HG03108 (cell line): ENCODE measurements around the gene PARD3.
"Not testable (repeated sequence)": the region's sequence is repeated elsewhere in the genome, so short reads cannot be mapped to it uniquely, and the experiment has no call there.

Experiments used
- ATAC-seq: cut with Tn5 transposase; IDR thresholded peaks from one replicate; pipeline ENCODE4 v1.9.1; 2021; ENCODE audit warnings: moderate library complexity; ENCODE audit not compliant: unreplicated experiment

The PARD3 gene

GRCh38 chr10:34290412-34291081, 524.5 kb downstream of the PARD3 start:
- ATAC-seq, result no peak

- ATAC-seq, result no peak
Observed at GRCh38 chr10:34288634-34289033, 526.5 kb downstream of the PARD3 start.

GRCh38 chr10:34286136-34286739, 528.9 kb downstream of the PARD3 start:
- no peak for ATAC-seq

- no peak for ATAC-seq
Observed at GRCh38 chr10:34281661-34282582, 533.2 kb downstream of the PARD3 start.

- no peak for ATAC-seq
Observed at GRCh38 chr10:34280599-34281374, 534.3 kb downstream of the PARD3 start.

GRCh38 chr10:34275626-34276130, 539.4 kb downstream of the PARD3 start:
- ATAC-seq, result no peak

- ATAC-seq, result no peak
Observed at GRCh38 chr10:34274906-34275305, 540.2 kb downstream of the PARD3 start.

GRCh38 chr10:34273340-34273739, 541.8 kb downstream of the PARD3 start:
- no peak for ATAC-seq

GRCh38 chr10:34272316-34272715, 542.8 kb downstream of the PARD3 start:
- no peak for ATAC-seq

- ATAC-seq, result not testable (repeated sequence)
Observed at GRCh38 chr10:34268410-34268809, 546.7 kb downstream of the PARD3 start.

GRCh38 chr10:34262985-34263384, 552.1 kb downstream of the PARD3 start:
- ATAC-seq, result no peak

- no peak for ATAC-seq
Observed at GRCh38 chr10:34260904-34261303, 554.2 kb downstream of the PARD3 start.

- ATAC-seq, result no peak
Observed at GRCh38 chr10:34256216-34256615, 558.9 kb downstream of the PARD3 start.

- no peak for ATAC-seq
Observed at GRCh38 chr10:34255035-34255434, 560.1 kb downstream of the PARD3 start.

- ATAC-seq, result no peak
Observed at GRCh38 chr10:34254596-34254995, 560.5 kb downstream of the PARD3 start.

GRCh38 chr10:34252111-34252510, 563.0 kb downstream of the PARD3 start:
- no peak for ATAC-seq

- no peak for ATAC-seq
Observed at GRCh38 chr10:34251177-34251576, 563.9 kb downstream of the PARD3 start.

- no peak for ATAC-seq
Observed at GRCh38 chr10:34250722-34251121, 564.4 kb downstream of the PARD3 start.

- no peak for ATAC-seq
Observed at GRCh38 chr10:34249634-34250033, 565.5 kb downstream of the PARD3 start.

- ATAC-seq, result no peak
Observed at GRCh38 chr10:34247560-34247959, 567.5 kb downstream of the PARD3 start.
